Stomach (tissue), 9 donors: Measurements from ENCODE around the gene TREML1. TPM values are rescaled to one million over a fixed set of nuclear protein-coding genes. Genes with fewer than 3 reads are reported as not detected.

Source experiments
- DNase-seq, 2 donors: peaks; one replicate each; pipeline versions ENCODE4 v3.0.0 to v3.0.0-alpha.2; 2013 to 2019
- H3K27ac ChIP-seq, 5 donors: fragments of 200-600 bp in 4 of 5; sonication (generic) in 4 of 5; one replicate each; pipeline ENCODE4 v1.5.1; 2013 to 2019; ENCODE audit warnings: mild to moderate bottlenecking in 1 of 5, moderate library complexity in 1 of 5
- H3K27me3 ChIP-seq, 3 donors: fragments of 200-600 bp; sonication (generic); one replicate each; pipeline ENCODE4 v1.5.1; 2017 to 2019; ENCODE audit warnings: mixed run types in 1 of 3
- H3K36me3 ChIP-seq, 4 donors: fragments of 200-600 bp; sonication (generic); 1 replicate in 3 of 4; 2 replicates in 1 of 4; pipeline ENCODE4 v1.5.1; 2016 to 2019
- H3K4me1 ChIP-seq, 4 donors: fragments of 200-600 bp; sonication (generic); one replicate each; pipeline ENCODE4 v1.5.1; 2016 to 2019
- H3K4me3 ChIP-seq, 4 donors: fragments of 200-600 bp; sonication (generic) in 3 of 4; one replicate each; pipeline ENCODE4 v1.5.1; 2016 to 2019; ENCODE audit warnings: mild to moderate bottlenecking in 1 of 4
- H3K9me3 ChIP-seq, 4 donors: fragments of 200-600 bp; sonication (generic); one replicate each; pipeline ENCODE4 v1.5.1; 2016 to 2019
- CTCF ChIP-seq, 7 experiments: fragments of 450-650 bp in 4 of 7; fragments of 200-600 bp in 3 of 7; sonication (generic) in 3 of 7; IDR thresholded peaks; one replicate each; pipeline ENCODE4 v1.5.1; 2016 to 2019; ENCODE audit warnings: antibody characterized with exemption in 7 of 7, control low read depth in 2 of 7, mild to moderate bottlenecking in 1 of 7
- EP300 ChIP-seq: sonication (generic); formaldehyde crosslinking; IDR thresholded peaks from one replicate; pipeline ENCODE4 v1.6.1; 2017; ENCODE audit warnings: antibody characterized with exemption
- POLR2A ChIP-seq, 4 donors: fragments of 450-650 bp; IDR thresholded peaks; one replicate each; pipeline ENCODE4 v1.6.1; 2016; ENCODE audit warnings: antibody characterized with exemption in 4 of 4, control low read depth in 2 of 4, mild to moderate bottlenecking in 1 of 4, moderate library complexity in 1 of 4
- POLR2AphosphoS5 ChIP-seq, 3 donors: sonication (generic); formaldehyde crosslinking; IDR thresholded peaks; one replicate each; pipeline ENCODE4 v1.6.1; 2016; ENCODE audit warnings: antibody characterized with exemption in 3 of 3
- WGBS, 5 donors: extraction: QIAGEN DNeasy Blood & Tissue Kit in 3 of 5; methylation state at CpG; one replicate each; pipeline versions ENCODE4 v1.1.5 to v1.1.7; 2013 to 2018; 5-methylcytosine and 5-hydroxymethylcytosine counted together
- intact Hi-C: fragments of 100-400 bp; cut with DNase I; formaldehyde crosslinking; loops from one replicate; pipeline ENCODE4 v1.15.1; 2023; ENCODE audit warnings: low total_unique reads
- polyA plus RNA-seq, 3 donors: library from polyadenylated mRNA; stranded (reverse); fragments of 200-250 nt; gene quantifications; one replicate each; pipeline ENCODE4 v1.2.3, GENCODE V29; 2013
- total RNA-seq, 5 donors: library from RNA; depleted of rRNA; stranded (reverse); fragments of >200 nt; gene quantifications; one replicate each; pipeline versions ENCODE4 v1.1.0 to v1.2.3, GENCODE V29; 2014 to 2016
- donor health status: healthy with polysubstance abuse.
- donor health status: Bipolar disorder and iron deficiency.
- donor health status: healthy.

Gene TREML1
- total and polyA plus RNA-seq, 8 donors: not detected

- TF ChIP-seq EP300 (no peak), POLR2A (IDR thresholded peaks at IDR 0.05) (no peak), POLR2AphosphoS5 (IDR thresholded peaks at IDR 0.05) (no peak), CTCF (IDR thresholded peaks at IDR 0.05) (no peak)
- Histone ChIP-seq H3K4me1 (peaks cover 0 to 6% (median 0%) of the 10 kb centered on the region in 4 donors), H3K36me3 (no peaks in the 10 kb centered on the region), H3K27ac (no peak overlapping the region), H3K4me3 (no peak overlapping the region), H3K9me3 (no peaks in the 10 kb centered on the region), H3K27me3 (peaks cover 0 to 23% (median under 1%) of the 10 kb centered on the region in 3 donors)
- intact Hi-C loops: no loop called here
- 88 to 97% (median 95%) methylated on average over 6 of the region's 6 CpGs for WGBS, 5 donors
- DNase-seq: no peak
Observed at GRCh38 chr6:41156771-41157170, 2.6 kb upstream of the TREML1 start.

GRCh38 chr6:41156001-41156400 is 1.9 kb upstream of the TREML1 start:
- no peak overlapping the region for H3K4me3 ChIP-seq
- TF ChIP-seq CTCF (IDR thresholded peaks at IDR 0.05) (no peak), POLR2AphosphoS5 (IDR thresholded peaks at IDR 0.05) (no peak), POLR2A (IDR thresholded peaks at IDR 0.05) (no peak), EP300 (no peak)
- DNase-seq: no peak
- H3K27me3 ChIP-seq: peaks cover 0 to 17% (median 0%) of the 10 kb centered on the region in 3 donors
- H3K4me1 ChIP-seq: peaks cover 0 to 6% (median 0%) of the 10 kb centered on the region in 4 donors
- WGBS, 5 donors: 86 to 93% (median 90%) methylated on average over 4 of the region's 4 CpGs
- peaks cover 0 to 1% (median 0%) of the 10 kb centered on the region in 4 donors for H3K36me3 ChIP-seq
- H3K9me3 ChIP-seq: no peaks in the 10 kb centered on the region
- intact Hi-C loops: no loop called here
- H3K27ac ChIP-seq: no peak overlapping the region

GRCh38 chr6:41155132-41155805 is 1.1 kb upstream of the TREML1 start:
- Histone ChIP-seq H3K27me3 (peaks cover 0 to 15% (median 0%) of the 10 kb centered on the region in 3 donors), H3K9me3 (no peaks in the 10 kb centered on the region), H3K27ac (no peak overlapping the region), H3K36me3 (peaks cover 0 to 4% (median 2%) of the 10 kb centered on the region in 4 donors), H3K4me1 (peaks cover 0 to 6% (median 0%) of the 10 kb centered on the region in 4 donors), H3K4me3 (no peak overlapping the region)
- intact Hi-C loops: no loop called here
- TF ChIP-seq POLR2A (IDR thresholded peaks at IDR 0.05) (no peak), POLR2AphosphoS5 (IDR thresholded peaks at IDR 0.05) (no peak), CTCF (IDR thresholded peaks at IDR 0.05) (no peak), EP300 (no peak)
- no peak for DNase-seq
- WGBS, 5 donors: 36 to 46% (median 40%) methylated on average over 7 of the region's 7 CpGs

- no peak for DNase-seq
- intact Hi-C loops: no loop called here
- Histone ChIP-seq H3K36me3 (peaks cover 0 to 14% (median 2%) of the 10 kb centered on the region in 4 donors), H3K27me3 (peaks cover 0 to 6% (median 0%) of the 10 kb centered on the region in 3 donors), H3K27ac (no peak overlapping the region), H3K4me1 (no peaks in the 10 kb centered on the region), H3K9me3 (no peaks in the 10 kb centered on the region), H3K4me3 (no peak overlapping the region)
- no peak for TF ChIP-seq POLR2A (IDR thresholded peaks at IDR 0.05)
- no peak for TF ChIP-seq CTCF (IDR thresholded peaks at IDR 0.05)
- TF ChIP-seq POLR2AphosphoS5 (IDR thresholded peaks at IDR 0.05): no peak
- no peak for TF ChIP-seq EP300
- 77 to 93% (median 85%) methylated on average over 3 to 4 of the region's 4 CpGs for WGBS, 5 donors
Observed at GRCh38 chr6:41153451-41153850, 696 bp downstream of the TREML1 start.
